WERI-Rb-1 (cell line): ENCODE data around the gene FLOT1.

Experiments used
- DNase-seq: peaks from one replicate; pipeline ENCODE4 v3.0.0-alpha.2; 2020
- H3K27ac ChIP-seq: fragments of 250-450 bp; sonication (Bioruptor Pico); 2 replicates; pipeline ENCODE4 v1.5.1; 2020; ENCODE audit warnings: mild to moderate bottlenecking, moderate library complexity
- H3K27me3 ChIP-seq: fragments of 250-450 bp; sonication (Bioruptor Pico); 2 replicates; pipeline ENCODE4 v1.5.1; 2021; ENCODE audit warnings: mild to moderate bottlenecking, low read depth, moderate library complexity; ENCODE audit not compliant: insufficient read depth, severe bottlenecking
- H3K36me3 ChIP-seq: fragments of 250-450 bp; sonication (Bioruptor Pico); 2 replicates; pipeline ENCODE4 v1.5.1; 2020; ENCODE audit warnings: mild to moderate bottlenecking, moderate library complexity
- H3K4me3 ChIP-seq: 2 replicates; pipeline ENCODE4 v1.5.1; 2011; ENCODE audit warnings: low read depth, mild to moderate bottlenecking, control low read depth, low read length
- H3K9me3 ChIP-seq: fragments of 250-450 bp; sonication (Bioruptor Pico); 2 replicates; pipeline ENCODE4 v1.5.1; 2021; ENCODE audit warnings: mild to moderate bottlenecking, moderate library complexity; ENCODE audit not compliant: severe bottlenecking
- CTCF ChIP-seq: IDR thresholded peaks from 2 replicates; pipeline ENCODE4 v1.5.1; 2011; ENCODE audit warnings: low read depth, mild to moderate bottlenecking, control low read depth, inconsistent platforms, low read length

The FLOT1 gene

GRCh38 chr6:30742316-30743098 is at the start of gene FLOT1:
TSS of gene FLOT1 (minus strand) at chr6:30742687. CDS start at chr6:30742189, 498 bp downstream.
- Histone ChIP-seq H3K27ac (peak within 1 kb of the TSS; percentile 86), H3K27me3 (no peaks in the 10 kb centered on the region)

DNA sequence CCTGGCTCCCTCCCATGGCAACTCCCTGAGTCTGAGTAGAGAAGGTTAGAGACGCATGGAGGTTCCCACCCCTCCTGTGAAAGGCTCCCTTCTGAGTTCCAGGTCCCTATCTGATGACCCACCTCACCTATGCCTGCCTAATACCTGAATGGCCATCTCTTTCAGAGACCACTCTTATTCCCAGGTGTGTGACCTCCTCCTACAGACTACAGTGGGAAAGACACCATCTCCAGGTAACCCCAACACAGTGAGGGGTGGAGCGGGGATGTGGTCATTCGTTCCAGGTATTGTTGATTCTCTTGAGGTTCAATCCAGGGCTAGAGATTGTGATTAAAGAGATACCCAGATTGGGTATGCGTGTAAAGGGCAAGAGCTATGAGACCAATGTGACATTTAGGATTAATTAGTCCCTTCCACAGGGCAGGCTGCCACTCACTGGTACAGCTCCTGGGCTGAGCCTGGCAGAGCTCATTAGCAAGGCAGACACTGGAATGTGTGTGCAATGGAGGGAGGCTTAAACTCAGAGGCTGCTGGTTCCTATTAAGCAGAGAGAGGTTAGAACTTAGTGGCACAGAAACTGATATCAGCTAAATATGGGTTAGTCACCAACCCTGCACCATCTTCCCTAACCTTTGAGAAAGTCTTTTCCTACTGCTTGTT is 48.4 kb upstream of the FLOT1 start:
- Histone ChIP-seq H3K27ac (no peak overlapping the region), H3K9me3 (no peaks in the 10 kb centered on the region), H3K27me3 (no peaks in the 10 kb centered on the region), H3K4me3 (no peak overlapping the region), H3K36me3 (no peaks in the 10 kb centered on the region)
- no peak for TF ChIP-seq CTCF
- no peak for DNase-seq

More at GRCh38 chr6:30742316-30743098, at the start of gene FLOT1:
- peaks cover 11% of the 10 kb centered on the region for H3K9me3 ChIP-seq
- peak within 1 kb of the TSS; percentile 76 for H3K4me3 ChIP-seq
- DNase-seq, result peak; percentile 92
- H3K36me3 ChIP-seq, result peaks cover 40% of the 10 kb centered on the region
- no peak for TF ChIP-seq CTCF

- no peak for TF ChIP-seq CTCF
- DNase-seq, result no peak
- H3K27ac ChIP-seq, result no peak overlapping the region
- H3K27me3 ChIP-seq, result no peaks in the 10 kb centered on the region
- H3K9me3 ChIP-seq, result no peaks in the 10 kb centered on the region
- no peaks in the 10 kb centered on the region for H3K36me3 ChIP-seq
- no peak overlapping the region for H3K4me3 ChIP-seq
These were observed 47.1 kb upstream of the FLOT1 start for GRCh38 chr6:30789606-30790005.

GRCh38 chr6:30787954-30788353 is 45.5 kb upstream of the FLOT1 start:
- no peak overlapping the region for H3K27ac ChIP-seq
- no peaks in the 10 kb centered on the region for H3K9me3 ChIP-seq
- no peak overlapping the region for H3K4me3 ChIP-seq
- no peaks in the 10 kb centered on the region for H3K27me3 ChIP-seq
- DNase-seq, result no peak
- no peaks in the 10 kb centered on the region for H3K36me3 ChIP-seq
- no peak for TF ChIP-seq CTCF

DNA sequence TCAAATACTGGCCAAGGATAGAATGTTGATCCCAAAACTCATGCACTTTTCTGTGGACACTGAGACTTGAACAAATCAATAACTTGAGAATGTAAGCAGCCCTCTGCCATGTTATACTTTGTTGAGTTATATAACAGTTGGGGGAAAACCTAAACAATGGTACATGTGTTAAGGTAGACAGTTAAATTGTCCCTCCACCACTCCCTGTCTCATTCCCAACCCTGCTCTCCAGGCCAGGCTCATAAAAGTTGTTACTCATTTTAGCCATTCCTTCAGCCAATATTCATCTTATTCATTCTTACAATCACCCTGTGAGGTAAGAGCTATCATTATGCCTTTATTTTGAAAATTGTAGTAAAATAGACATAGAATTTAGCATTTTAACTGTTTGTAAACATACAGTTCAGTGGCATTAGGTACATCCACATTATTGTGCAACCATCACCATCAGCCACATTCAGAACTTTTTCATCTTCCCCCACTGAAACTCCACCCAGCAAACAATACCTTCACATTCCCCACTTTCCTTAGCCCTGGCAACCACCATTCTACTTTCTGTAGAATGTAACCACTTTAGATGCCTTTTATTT is 40.0 kb upstream of the FLOT1 start:
- Histone ChIP-seq H3K9me3 (peaks cover 3% of the 10 kb centered on the region), H3K36me3 (no peaks in the 10 kb centered on the region), H3K27me3 (no peaks in the 10 kb centered on the region), H3K27ac (no peak overlapping the region), H3K4me3 (no peak overlapping the region)
- TF ChIP-seq CTCF, result no peak
- no peak for DNase-seq
